ENCODE measurements around the gene DDX24. TPM values are rescaled to one million over a fixed set of nuclear protein-coding genes. Genes with fewer than 3 reads are reported as not detected.

The DDX24 gene
- total and polyA plus RNA-seq, 2 of the 8 experiments (the other 6 are each of a cell fraction or from before 2014, with no cell fraction given): 89.0 to 201 TPM

DNA sequence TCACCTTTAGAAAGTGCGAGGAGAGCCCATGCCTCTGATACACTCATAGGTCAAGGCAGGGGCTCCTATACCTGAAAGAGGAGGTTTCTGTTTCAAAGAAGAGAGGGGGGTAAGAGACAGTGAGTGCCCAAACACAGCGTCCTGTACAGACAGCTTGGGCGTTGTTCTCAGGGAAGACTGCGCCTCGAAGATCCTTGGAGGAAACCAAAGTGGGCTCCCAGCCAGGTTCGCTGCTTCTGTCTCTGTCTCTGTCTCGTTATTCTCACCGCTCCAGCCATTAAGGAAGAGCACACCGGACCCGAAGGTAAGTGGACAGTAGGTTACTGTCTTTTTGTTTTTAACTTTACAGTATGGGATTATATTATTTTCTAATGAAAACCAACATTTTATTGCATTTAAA lies 23.7 kb upstream of the DDX24 start:
- no peaks in the 10 kb centered on the region for H3K36me3 ChIP-seq (ENCODE audit: control insufficient read depth in 2 of 4, insufficient read depth in 4 of 4, low read length in 3 of 4)
- DNase-seq (ENCODE audit: low read depth in 1 of 2, low spot score in 2 of 2) (no peak), FAIRE-seq (no peak)
- no peak overlapping the region for H4K5ac ChIP-seq (ENCODE audit: insufficient read length, low read depth, low read length)
- H3K14ac ChIP-seq (ENCODE audit: insufficient read length): no peak overlapping the region
- H3K4me2 ChIP-seq (ENCODE audit: insufficient read depth in 1 of 2, low read depth in 2 of 2, low read length in 2 of 2): no peak overlapping the region
- H2BK12ac ChIP-seq (ENCODE audit: low read depth, low read length): no peak overlapping the region
- no peak overlapping the region for H4K91ac ChIP-seq (replicated peaks; ENCODE audit: insufficient read length, low read length)
- H3K27me3 ChIP-seq (replicated peaks in 1 of 4; ENCODE audit: control insufficient read depth in 3 of 4, extremely low read depth in 1 of 4, insufficient read depth in 3 of 4, low read length in 3 of 4): no peaks in the 10 kb centered on the region
- 90% methylated on average over 10 of the region's 10 CpGs; no CpG with 5 or more reads in 1 of the 2 experiments for WGBS, 2 experiments (ENCODE audit: extremely low coverage in 1 of 2, insufficient coverage in 1 of 2, insufficient read length in 1 of 2, insufficient replicate concordance in 2 of 2, low coverage in 1 of 2, low lambda C conversion rate in 2 of 2, missing lambda C conversion rate in 1 of 2)
- peaks cover 0 to 4% (median under 1%) of the 10 kb centered on the region in 4 experiments; a peak in 2 of 7 replicates for H3K4me1 ChIP-seq (replicated peaks in 1 of 4; ENCODE audit: control insufficient read depth in 3 of 4, insufficient read depth in 4 of 4, low read length in 3 of 4)
- H3K4ac ChIP-seq (replicated peaks; ENCODE audit: insufficient read length, low read depth, low read length): no peak overlapping the region
- H2AFZ ChIP-seq (ENCODE audit: low read length): no peak overlapping the region
- H2BK120ac ChIP-seq (replicated peaks; ENCODE audit: low read depth, low read length): no peak overlapping the region
- no peak overlapping the region for H2BK15ac ChIP-seq (ENCODE audit: low read length)
- H3K79me2 ChIP-seq (ENCODE audit: control insufficient read depth in 1 of 2, insufficient read depth in 2 of 2, low read length in 2 of 2): no peaks in the 10 kb centered on the region
- H3K56ac ChIP-seq (replicated peaks; ENCODE audit: insufficient read length, low read depth, low read length): no peak overlapping the region
- H4K8ac ChIP-seq (ENCODE audit: extremely low read depth, insufficient read depth, low read length): no peak overlapping the region
- H4K20me1 ChIP-seq (replicated peaks in 1 of 2; ENCODE audit: control insufficient read depth in 1 of 2, insufficient read depth in 2 of 2, low read length in 2 of 2): no peaks in the 10 kb centered on the region
- H3K23ac ChIP-seq (ENCODE audit: insufficient read length): no peak overlapping the region
- H3K9me3 ChIP-seq (ENCODE audit: insufficient read depth in 2 of 2, low read depth in 1 of 2, low read length in 1 of 2): no peaks in the 10 kb centered on the region
- ChIA-PET CTCF (ENCODE audit: partially characterized antibody) (interaction anchor here (0.9 to 2.3 kb wide), 8 partner anchors 11 to 96 kb away, joined by 3 to 8 read pairs (median 4); no protein-coding TSS in a partner anchor), POLR2A (ENCODE audit: partially characterized antibody) (interaction anchor here (1.3 kb wide), 1 partner anchor 32 kb away, joined by 3 read pairs; no protein-coding TSS in a partner anchor)
- no peak overlapping the region for H3K27ac ChIP-seq (ENCODE audit: low read depth, low read length)
- H3K9ac ChIP-seq (replicated peaks in 1 of 4; ENCODE audit: extremely low read depth in 1 of 4, low read depth in 3 of 4, low read length in 3 of 4): no peak overlapping the region
- H2AK5ac ChIP-seq (ENCODE audit: low read depth, low read length): no peak overlapping the region
- no peaks in the 10 kb centered on the region for H3K23me2 ChIP-seq (ENCODE audit: low read depth, low read length)
- no peak overlapping the region for H2BK5ac ChIP-seq (ENCODE audit: low read depth, low read length)
- H2BK20ac ChIP-seq (ENCODE audit: low read length): no peak overlapping the region
- no peak overlapping the region for H3K4me3 ChIP-seq (ENCODE audit: extremely low read depth in 1 of 4, insufficient read depth in 2 of 4, low read depth in 3 of 4, low read length in 4 of 4)
- no peak overlapping the region for H3K18ac ChIP-seq (ENCODE audit: extremely low read depth, low read length)
- no peaks in the 10 kb centered on the region for H3K79me1 ChIP-seq (ENCODE audit: low read depth, low read length)
- TF ChIP-seq BCL11A (IDR thresholded peaks at IDR 0.05; ENCODE audit: low read depth in 2 of 2, low read length in 2 of 2) (no peak), RFX5 (IDR thresholded peaks at IDR 0.05; ENCODE audit: borderline replicate concordance, low read depth, low read length) (no peak)
